Smooth muscle cell (in vitro differentiated cells): ENCODE data around the gene UBR4. TPM values are rescaled to one million over a fixed set of nuclear protein-coding genes. Genes with fewer than 3 reads are reported as not detected.
A peak's percentile ranks its signal among the peaks of the same experiment; 100 is the strongest.
"Not testable (repeated sequence)": the region's sequence is repeated elsewhere in the genome, so short reads cannot be mapped to it uniquely, and the experiment has no call there.

ENCODE experiments used
- DNase-seq: peaks from one replicate; lab custom pipeline; 2025; ENCODE audit not compliant: unreplicated experiment; lab: John Stamatoyannopoulos, UW
- H2AFZ ChIP-seq: fragments of 200-600 bp; sonication (generic); 2 replicates; pipeline ENCODE4 v1.6.0; 2016; ENCODE audit warnings: antibody characterized with exemption, low read depth, mild to moderate bottlenecking
- H3F3A ChIP-seq: fragments of 200-600 bp; sonication (generic); 2 replicates; pipeline ENCODE4 v1.6.0; 2017; ENCODE audit warnings: antibody characterized with exemption, low read depth
- H3K27ac ChIP-seq: fragments of 200-600 bp; sonication (generic); 2 replicates; pipeline ENCODE4 v1.5.1; 2016; ENCODE audit warnings: low read depth, mild to moderate bottlenecking
- H3K27me3 ChIP-seq: fragments of 200-600 bp; sonication (generic); 2 replicates; pipeline ENCODE4 v1.6.1; 2016; ENCODE audit warnings: low read depth, mild to moderate bottlenecking
- H3K36me3 ChIP-seq: fragments of 200-600 bp; sonication (generic); 2 replicates; pipeline ENCODE4 v1.5.1; 2016; ENCODE audit warnings: low read depth
- H3K4me1 ChIP-seq: fragments of 200-600 bp; sonication (generic); 2 replicates; pipeline ENCODE4 v1.5.1; 2016; ENCODE audit warnings: low read depth
- H3K4me2 ChIP-seq: fragments of 200-600 bp; sonication (generic); 2 replicates; pipeline ENCODE4 v1.6.0; 2016; ENCODE audit warnings: mild to moderate bottlenecking
- H3K4me3 ChIP-seq: fragments of 200-600 bp; sonication (generic); 2 replicates; pipeline ENCODE4 v1.5.1; 2016; ENCODE audit warnings: mild to moderate bottlenecking
- H3K79me2 ChIP-seq: fragments of 200-600 bp; sonication (generic); 2 replicates; pipeline ENCODE4 v1.6.0; 2016; ENCODE audit warnings: low read depth, mild to moderate bottlenecking
- H3K9ac ChIP-seq: fragments of 200-600 bp; sonication (generic); 2 replicates; pipeline ENCODE4 v1.6.0; 2016; ENCODE audit warnings: low read depth
- H3K9me3 ChIP-seq: fragments of 200-600 bp; sonication (generic); replicated peaks from 2 replicates; pipeline ENCODE4 v1.5.1; 2016; ENCODE audit warnings: low read depth
- H4K20me1 ChIP-seq: fragments of 200-600 bp; sonication (generic); 2 replicates; pipeline ENCODE4 v1.6.0; 2016; ENCODE audit warnings: low read depth
- CTCF ChIP-seq: fragments of 200-600 bp; sonication (generic); IDR thresholded peaks from 2 replicates; pipeline ENCODE4 v1.5.1; 2017; ENCODE audit warnings: borderline replicate concordance, mild to moderate bottlenecking, antibody characterized with exemption; ENCODE audit not compliant: insufficient read depth, poor library complexity, severe bottlenecking
- WGBS: methylation state at CpG from one replicate; pipeline ENCODE4 v1.1.7; 2016; ENCODE audit warnings: low lambda C conversion rate; 5-methylcytosine and 5-hydroxymethylcytosine counted together
- polyA plus RNA-seq: library from polyadenylated mRNA; unstranded; fragments of >200 nt; fragmentation: Nextera tagmentation; extraction: Ambion mirVana; gene quantifications from 2 replicates; pipeline ENCODE4 v1.2.1, GENCODE V29; 2016
- total RNA-seq: library from RNA; depleted of rRNA; stranded (reverse); fragments of >200 nt; gene quantifications from 2 replicates; pipeline ENCODE4 v1.2.3, GENCODE V29; 2014

UBR4 gene
- total RNA-seq (98.9 and 142 TPM in 2 replicates), polyA plus RNA-seq (62.7 and 110 TPM in 2 replicates)

- Histone ChIP-seq H3K36me3 (no peaks in the 10 kb centered on the region), H3K9ac (peak within 1 kb of the TSS; percentile 97), H3K4me1 (peaks cover 30% of the 10 kb centered on the region), H3F3A (no peaks in the 10 kb centered on the region), H3K9me3 (no peaks in the 10 kb centered on the region), H3K4me3 (peak within 1 kb of the TSS; percentile 88), H4K20me1 (peaks cover 48% of the 10 kb centered on the region), H3K27me3 (no peaks in the 10 kb centered on the region), H2AFZ (peak within 1 kb of the TSS; percentile 64), H3K4me2 (peak within 1 kb of the TSS; percentile 94), H3K79me2 (peaks cover 85% of the 10 kb centered on the region), H3K27ac (peak within 1 kb of the TSS; percentile 86)
- 1% methylated on average over 52 of the region's 80 CpGs for WGBS
- no peak for TF ChIP-seq CTCF
- DNase-seq, result peak; percentile 78
These were observed at the start of gene UBR4 for GRCh38 chr1:19209990-19210771. Gene UBR4, minus strand, starts transcription at chr1:19210266. Its CDS starts 18 bp downstream, at chr1:19210248.

GRCh38 chr1:19258353-19258752 lies 48.3 kb upstream of the UBR4 start:
- H4K20me1 ChIP-seq, result peaks cover 2% of the 10 kb centered on the region
- H3K4me1 ChIP-seq, result peaks cover 4% of the 10 kb centered on the region
- peaks cover 18% of the 10 kb centered on the region for H3K79me2 ChIP-seq
- TF ChIP-seq CTCF, result no peak
- H3K36me3 ChIP-seq, result no peaks in the 10 kb centered on the region
- H3F3A ChIP-seq, result no peaks in the 10 kb centered on the region
- DNase-seq, result no peak
- 98% methylated on average over 10 of the region's 10 CpGs for WGBS
- no peaks in the 10 kb centered on the region for H3K9me3 ChIP-seq
- H3K9ac ChIP-seq, result no peak overlapping the region
- no peak overlapping the region for H2AFZ ChIP-seq
- H3K4me2 ChIP-seq, result no peak overlapping the region
- H3K27me3 ChIP-seq, result no peaks in the 10 kb centered on the region
- H3K27ac ChIP-seq, result no peak overlapping the region
- no peak overlapping the region for H3K4me3 ChIP-seq

GRCh38 chr1:19257178-19257914 lies 47.3 kb upstream of the UBR4 start:
- no peaks in the 10 kb centered on the region for H3K27me3 ChIP-seq
- WGBS, result 87% methylated on average over 15 of the region's 15 CpGs
- no peak for DNase-seq
- H2AFZ ChIP-seq, result no peak overlapping the region
- no peaks in the 10 kb centered on the region for H3K9me3 ChIP-seq
- peaks cover 14% of the 10 kb centered on the region for H3K4me1 ChIP-seq
- no peak overlapping the region for H3K27ac ChIP-seq
- no peak overlapping the region for H3K4me3 ChIP-seq
- peaks cover 28% of the 10 kb centered on the region for H3K79me2 ChIP-seq
- H4K20me1 ChIP-seq, result peaks cover 6% of the 10 kb centered on the region
- no peak overlapping the region for H3K4me2 ChIP-seq
- no peaks in the 10 kb centered on the region for H3K36me3 ChIP-seq
- no peaks in the 10 kb centered on the region for H3F3A ChIP-seq
- H3K9ac ChIP-seq, result no peak overlapping the region
- TF ChIP-seq CTCF, result no peak

GRCh38 chr1:19256301-19256700 lies 46.2 kb upstream of the UBR4 start:
- H3K4me1 ChIP-seq, result peaks cover 14% of the 10 kb centered on the region
- H3K4me2 ChIP-seq, H3K27ac ChIP-seq, H2AFZ ChIP-seq, H3K9ac ChIP-seq, DNase-seq, H3K4me3 ChIP-seq, H3F3A ChIP-seq, H4K20me1 ChIP-seq, H3K36me3 ChIP-seq, H3K9me3 ChIP-seq, H3K27me3 ChIP-seq: not testable (repeated sequence)
- peaks cover 36% of the 10 kb centered on the region for H3K79me2 ChIP-seq
- 99% methylated on average over 5 of the region's 5 CpGs for WGBS
